ENCODE data around the gene TOP3B.

- TF ChIP-seq ATF7 (IDR thresholded peaks at IDR 0.05; ENCODE audit: low read depth) (no peak), TCF12 (IDR thresholded peaks at IDR 0.05; ENCODE audit: low read depth, low read length) (no peak), EZH2 (IDR thresholded peaks at IDR 0.05; ENCODE audit: borderline replicate concordance, control insufficient read depth, low read depth, low read length) (no peak), POLR2A (IDR thresholded peaks at IDR 0.05; ENCODE audit: low read depth, low read length) (no peak), ZNF24 (IDR thresholded peaks at IDR 0.05) (no peak), RCOR1 (conservative IDR thresholded peaks at IDR 0.05; ENCODE audit: low read depth, low read length) (no peak)
These were observed 15.7 kb downstream of the TOP3B start for GRCh38 chr22:21966643-21967516.
